AG09319 (cell line): ENCODE measurements around the gene CMTM8.

Source experiments
- DNase-seq: peaks from one replicate; pipeline ENCODE4 v3.0.0-alpha.2; 2010; ENCODE audit warnings: low read depth; ENCODE audit errors: extremely low read depth
- TF ChIP-seq, protein P1 (sequence below): IDR thresholded peaks from 2 replicates; pipeline ENCODE4 v1.5.1; 2011; ENCODE audit warnings: low read depth, mild to moderate bottlenecking, inconsistent platforms, low read length, moderate library complexity

The CMTM8 gene

DNA sequence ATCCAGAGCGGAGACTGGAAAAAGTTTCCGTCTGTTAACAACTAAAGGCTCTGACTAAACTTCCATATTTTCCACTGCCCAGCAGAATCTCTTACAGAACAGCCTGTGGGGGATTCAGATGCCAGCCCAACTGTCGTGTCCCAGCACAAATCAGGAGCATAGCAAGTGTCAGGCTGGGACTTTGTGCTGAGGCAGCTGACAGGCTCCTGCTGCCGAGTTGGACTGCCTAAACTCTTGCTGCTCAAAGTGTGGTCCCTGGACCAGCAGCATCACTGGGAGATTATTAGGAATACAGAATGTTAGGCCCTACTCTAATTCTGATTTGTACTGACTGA lies 122.0 kb downstream of the CMTM8 start:
- TF ChIP-seq, protein P1, sequence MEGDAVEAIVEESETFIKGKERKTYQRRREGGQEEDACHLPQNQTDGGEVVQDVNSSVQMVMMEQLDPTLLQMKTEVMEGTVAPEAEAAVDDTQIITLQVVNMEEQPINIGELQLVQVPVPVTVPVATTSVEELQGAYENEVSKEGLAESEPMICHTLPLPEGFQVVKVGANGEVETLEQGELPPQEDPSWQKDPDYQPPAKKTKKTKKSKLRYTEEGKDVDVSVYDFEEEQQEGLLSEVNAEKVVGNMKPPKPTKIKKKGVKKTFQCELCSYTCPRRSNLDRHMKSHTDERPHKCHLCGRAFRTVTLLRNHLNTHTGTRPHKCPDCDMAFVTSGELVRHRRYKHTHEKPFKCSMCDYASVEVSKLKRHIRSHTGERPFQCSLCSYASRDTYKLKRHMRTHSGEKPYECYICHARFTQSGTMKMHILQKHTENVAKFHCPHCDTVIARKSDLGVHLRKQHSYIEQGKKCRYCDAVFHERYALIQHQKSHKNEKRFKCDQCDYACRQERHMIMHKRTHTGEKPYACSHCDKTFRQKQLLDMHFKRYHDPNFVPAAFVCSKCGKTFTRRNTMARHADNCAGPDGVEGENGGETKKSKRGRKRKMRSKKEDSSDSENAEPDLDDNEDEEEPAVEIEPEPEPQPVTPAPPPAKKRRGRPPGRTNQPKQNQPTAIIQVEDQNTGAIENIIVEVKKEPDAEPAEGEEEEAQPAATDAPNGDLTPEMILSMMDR, result no peak
- no peak for DNase-seq

DNA sequence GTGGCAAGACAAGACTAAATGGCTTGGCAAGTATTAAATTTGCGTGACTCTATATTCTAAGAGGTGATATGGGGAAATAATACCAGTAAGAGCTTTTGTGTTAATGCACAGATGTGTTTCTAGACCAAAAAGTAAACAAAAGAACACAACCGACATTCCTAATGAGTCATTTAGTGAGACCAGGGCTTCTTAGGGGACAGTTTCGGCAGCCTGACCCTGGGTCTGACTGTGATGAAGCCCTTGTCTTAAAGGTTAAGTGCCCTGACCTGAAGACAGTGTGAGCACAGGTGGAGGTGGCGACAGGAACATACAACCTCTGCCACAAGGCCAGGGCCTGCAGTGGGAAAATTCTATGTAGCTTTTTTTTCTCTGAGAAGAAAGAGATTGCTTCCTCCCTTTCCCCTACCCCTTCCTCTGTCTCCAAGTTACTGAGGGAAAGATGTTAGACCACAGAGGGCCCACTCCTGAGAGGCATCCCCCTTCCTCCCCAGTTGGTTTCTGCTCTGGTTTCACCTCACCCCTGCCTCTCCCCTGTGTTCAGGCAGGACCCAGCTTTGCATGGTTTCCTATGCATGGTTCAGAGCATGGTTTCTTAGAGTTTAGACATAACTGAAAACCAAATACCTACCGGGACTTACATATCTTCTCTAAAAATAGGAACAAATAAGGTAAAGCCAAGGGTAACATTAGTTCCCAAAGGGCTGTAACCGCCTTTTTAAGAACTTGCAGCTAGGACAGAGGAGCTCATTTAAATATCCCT lies 128.3 kb downstream of the CMTM8 start:
- TF ChIP-seq, protein P1, result no peak
- DNase-seq, result no peak

DNA sequence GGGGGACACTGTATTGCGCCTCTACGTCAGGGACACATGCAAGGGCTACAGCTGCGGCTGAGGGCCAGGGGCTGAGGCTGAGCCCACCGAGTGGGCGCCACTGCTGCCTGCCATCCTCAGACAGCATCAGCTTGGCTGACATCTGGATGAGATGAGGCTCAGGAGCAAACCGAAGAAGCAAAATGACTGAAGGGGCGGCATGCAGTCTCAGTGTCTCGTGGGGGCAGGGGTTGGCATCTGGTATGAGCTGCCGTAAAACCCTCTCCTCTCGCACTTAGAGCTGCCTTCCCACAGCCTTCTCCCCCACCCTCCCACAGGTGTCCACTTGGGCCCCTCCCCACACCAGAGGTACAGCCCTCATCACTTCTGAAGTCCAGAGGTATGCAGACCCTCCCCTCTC lies 129.0 kb downstream of the CMTM8 start:
- TF ChIP-seq, protein P1, result no peak
- no peak for DNase-seq

DNA sequence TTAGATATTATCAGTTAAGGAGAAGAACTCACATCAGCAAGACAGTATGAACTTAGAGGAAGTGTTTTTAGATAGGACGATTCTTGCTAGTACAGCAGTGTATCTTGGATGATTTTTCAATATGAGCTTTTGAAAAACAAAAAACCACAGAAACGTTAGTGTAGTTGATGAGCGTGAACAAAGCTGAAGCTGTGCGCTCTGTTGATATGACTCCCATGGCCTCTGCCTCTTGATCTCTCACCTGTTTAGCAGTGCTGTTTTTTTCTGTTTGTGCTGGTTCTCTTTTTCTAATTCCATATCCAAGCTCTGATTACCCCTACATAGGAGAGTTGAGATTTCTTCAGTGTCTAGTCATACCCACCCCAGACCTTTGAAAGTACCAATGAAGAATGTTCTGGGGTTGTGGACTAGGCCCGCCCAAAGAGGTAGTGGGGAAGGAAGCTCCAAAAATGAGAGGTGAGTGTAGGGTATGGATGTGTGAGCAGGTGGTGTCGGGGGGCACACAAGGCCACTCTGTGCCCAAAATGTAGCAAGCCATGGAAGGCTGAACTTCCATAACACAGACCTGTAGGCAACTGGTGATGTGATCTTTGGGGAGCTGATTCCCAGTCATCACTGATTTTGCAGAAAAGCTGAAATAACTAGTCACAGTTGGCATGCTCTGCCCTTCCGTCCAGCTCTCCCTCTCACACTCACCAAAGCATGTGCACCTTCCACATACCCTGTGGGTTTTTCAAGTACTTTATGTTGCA lies 133.2 kb downstream of the CMTM8 start:
- TF ChIP-seq, protein P1, result no peak
- no peak for DNase-seq

DNA sequence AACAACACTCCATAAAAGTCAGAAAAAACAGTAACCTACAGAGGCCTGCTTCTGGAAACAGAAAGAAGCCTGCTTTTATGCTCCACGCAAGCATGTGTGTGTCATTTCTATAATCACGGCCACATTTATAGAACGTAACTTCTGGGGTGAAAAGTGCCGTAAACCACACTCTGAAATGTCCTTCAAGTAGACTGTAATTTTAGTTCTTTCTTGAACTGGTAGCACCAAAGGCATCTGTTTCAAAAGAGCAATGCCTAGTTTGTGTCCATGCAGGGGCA lies 133.7 kb downstream of the CMTM8 start:
- DNase-seq, result no peak
- TF ChIP-seq, protein P1, result no peak

DNA sequence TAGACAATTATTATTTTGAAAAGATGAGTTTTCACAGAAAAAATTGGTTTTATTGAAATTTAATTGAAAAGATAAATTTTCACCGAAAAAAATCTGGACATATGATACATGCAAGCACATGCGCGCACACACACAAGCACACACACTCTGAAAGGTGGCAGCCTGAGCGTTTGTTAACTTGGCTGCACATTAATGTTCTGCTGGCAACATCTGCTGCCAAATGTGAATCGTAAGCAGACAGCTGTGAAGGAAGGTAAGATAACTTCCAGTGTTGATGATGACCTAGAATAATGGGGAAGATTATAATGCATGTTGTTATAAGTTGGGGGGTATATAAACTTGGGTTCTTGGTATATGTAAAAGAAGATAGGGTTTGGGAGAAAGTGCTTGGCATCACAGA lies 134.8 kb downstream of the CMTM8 start:
- DNase-seq, result no peak
- TF ChIP-seq, protein P1, result no peak

DNA sequence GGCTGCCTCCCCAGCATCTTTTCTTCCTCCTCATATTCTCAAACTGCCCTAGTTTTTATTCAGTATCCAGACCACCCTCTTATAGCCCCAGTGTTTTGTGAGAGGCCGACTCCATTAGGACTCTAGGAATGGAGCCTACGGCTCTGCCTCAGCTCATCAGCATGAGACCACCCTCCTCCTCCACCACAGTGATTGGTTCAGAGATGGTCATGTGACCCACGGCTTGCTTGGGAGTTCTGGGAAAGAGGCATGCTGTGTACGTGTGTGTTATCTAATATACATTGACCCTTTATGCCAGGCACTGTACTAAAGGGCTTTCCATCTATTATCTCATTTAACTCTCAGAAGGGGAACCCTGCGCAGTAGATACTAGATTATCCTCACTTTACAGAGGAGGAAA lies 135.4 kb downstream of the CMTM8 start:
- no peak for DNase-seq
- TF ChIP-seq, protein P1, result no peak
